Measurements from ENCODE around the gene CHMP4A.

CHMP4A gene

GRCh38 chr14:24255438-24255837, 42.1 kb upstream of the CHMP4A start:
- TF ChIP-seq CTCF (IDR thresholded peaks at IDR 0.05; ENCODE audit: unreplicated experiment in 3 of 3) = no peak
- H3K9me3 Mint-ChIP-seq = no peaks in the 10 kb centered on the region
- H3K27me3 Mint-ChIP-seq (ENCODE audit: low read depth) = no peaks in the 10 kb centered on the region
- H3K27ac Mint-ChIP-seq = no peak overlapping the region
- H3K4me1 Mint-ChIP-seq = peaks cover 4% of the 10 kb centered on the region
- no peaks in the 10 kb centered on the region for H3K36me3 Mint-ChIP-seq (ENCODE audit: low read depth)
- no peak overlapping the region for H3K4me3 Mint-ChIP-seq

DNA sequence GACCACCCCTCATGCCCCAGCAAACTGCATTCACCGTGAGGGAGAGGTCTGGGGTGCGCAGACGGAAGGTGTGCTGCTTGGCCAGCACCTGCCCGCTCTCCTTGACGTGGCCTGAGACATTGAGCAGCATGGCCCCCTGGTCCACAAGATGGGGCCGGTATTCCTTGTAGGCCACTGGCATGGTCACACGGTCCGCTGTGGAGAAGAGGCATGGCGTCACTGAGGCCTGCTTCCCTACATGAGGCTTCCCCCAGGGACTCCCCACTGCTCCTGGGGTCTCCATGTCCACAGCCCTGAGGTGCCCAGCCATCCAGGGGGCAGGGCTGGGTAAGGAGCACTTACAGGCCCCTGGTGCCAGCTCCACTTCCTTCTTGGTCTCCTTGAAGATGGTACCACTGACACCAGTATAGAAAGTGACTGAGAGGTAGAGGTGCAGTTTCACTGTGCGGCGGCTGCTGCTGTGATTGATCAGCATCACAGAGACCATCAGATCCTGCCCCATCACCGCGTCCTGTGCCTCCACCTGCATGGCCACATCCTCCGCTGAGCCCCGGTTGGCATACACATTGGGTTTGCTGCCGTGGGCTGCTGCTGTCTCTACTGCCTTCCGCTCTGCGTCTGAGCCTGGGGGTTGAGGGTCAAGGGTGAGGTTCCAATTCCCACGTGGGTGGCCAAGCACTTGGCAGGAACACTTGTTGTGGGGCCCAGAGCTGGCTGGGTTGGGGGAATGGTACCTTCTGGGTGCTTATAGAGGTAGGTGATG, 41.5 kb upstream of the CHMP4A start:
- Mint-ChIP-seq H3K27ac (no peak overlapping the region), H3K36me3 (ENCODE audit: low read depth) (no peaks in the 10 kb centered on the region), H3K4me3 (no peak overlapping the region), H3K4me1 (peaks cover 2% of the 10 kb centered on the region), H3K9me3 (no peaks in the 10 kb centered on the region), H3K27me3 (ENCODE audit: low read depth) (no peaks in the 10 kb centered on the region)
- TF ChIP-seq CTCF (IDR thresholded peaks at IDR 0.05; ENCODE audit: unreplicated experiment in 3 of 3) = no peak

DNA sequence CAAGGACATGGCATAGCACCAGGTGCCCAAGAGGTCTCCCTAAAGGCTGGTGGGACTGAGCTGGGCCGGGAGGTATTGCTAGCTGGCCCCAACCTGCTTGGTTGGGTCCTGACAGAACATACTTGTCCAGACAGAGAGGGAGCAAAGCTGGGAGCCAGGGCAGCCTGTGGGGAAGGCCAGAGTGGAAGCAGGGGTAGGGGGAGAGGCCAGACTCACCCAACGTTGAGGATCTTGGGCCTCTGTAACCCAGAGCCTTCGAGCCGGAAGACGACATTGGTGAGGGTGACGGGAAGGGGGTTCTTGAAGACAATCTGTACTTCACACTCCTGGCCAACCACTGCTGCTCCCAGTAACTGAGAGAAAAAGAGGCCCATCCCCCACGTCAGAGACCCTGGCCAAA, 40.6 kb upstream of the CHMP4A start:
- H3K27ac Mint-ChIP-seq = no peak overlapping the region
- TF ChIP-seq CTCF (IDR thresholded peaks at IDR 0.05; ENCODE audit: unreplicated experiment in 3 of 3) = no peak
- H3K36me3 Mint-ChIP-seq (ENCODE audit: low read depth) = no peaks in the 10 kb centered on the region
- no peak overlapping the region for H3K4me3 Mint-ChIP-seq
- no peaks in the 10 kb centered on the region for H3K27me3 Mint-ChIP-seq (ENCODE audit: low read depth)
- no peaks in the 10 kb centered on the region for H3K9me3 Mint-ChIP-seq
- H3K4me1 Mint-ChIP-seq = no peaks in the 10 kb centered on the region

GRCh38 chr14:24252289-24253124, 39.2 kb upstream of the CHMP4A start:
- no peak overlapping the region for H3K27ac Mint-ChIP-seq
- no peak overlapping the region for H3K4me3 Mint-ChIP-seq
- no peaks in the 10 kb centered on the region for H3K4me1 Mint-ChIP-seq
- TF ChIP-seq CTCF (IDR thresholded peaks at IDR 0.05; ENCODE audit: unreplicated experiment in 3 of 3) = no peak
- no peaks in the 10 kb centered on the region for H3K9me3 Mint-ChIP-seq
- no peaks in the 10 kb centered on the region for H3K36me3 Mint-ChIP-seq (ENCODE audit: low read depth)
- no peaks in the 10 kb centered on the region for H3K27me3 Mint-ChIP-seq (ENCODE audit: low read depth)

- H3K36me3 Mint-ChIP-seq (ENCODE audit: low read depth) = no peaks in the 10 kb centered on the region
Observed at GRCh38 chr14:24251880-24252288, 38.6 kb upstream of the CHMP4A start.

More at GRCh38 chr14:24251880-24252288, 38.6 kb upstream of the CHMP4A start:
- Mint-ChIP-seq H3K4me3 (no peak overlapping the region), H3K27me3 (ENCODE audit: low read depth) (no peaks in the 10 kb centered on the region), H3K4me1 (no peaks in the 10 kb centered on the region), H3K9me3 (no peaks in the 10 kb centered on the region), H3K27ac (no peak overlapping the region)
- TF ChIP-seq CTCF (IDR thresholded peaks at IDR 0.05; ENCODE audit: unreplicated experiment in 3 of 3) = no peak
